Measurements from ENCODE around the gene JAKMIP2.

- TF ChIP-seq, protein P1, sequence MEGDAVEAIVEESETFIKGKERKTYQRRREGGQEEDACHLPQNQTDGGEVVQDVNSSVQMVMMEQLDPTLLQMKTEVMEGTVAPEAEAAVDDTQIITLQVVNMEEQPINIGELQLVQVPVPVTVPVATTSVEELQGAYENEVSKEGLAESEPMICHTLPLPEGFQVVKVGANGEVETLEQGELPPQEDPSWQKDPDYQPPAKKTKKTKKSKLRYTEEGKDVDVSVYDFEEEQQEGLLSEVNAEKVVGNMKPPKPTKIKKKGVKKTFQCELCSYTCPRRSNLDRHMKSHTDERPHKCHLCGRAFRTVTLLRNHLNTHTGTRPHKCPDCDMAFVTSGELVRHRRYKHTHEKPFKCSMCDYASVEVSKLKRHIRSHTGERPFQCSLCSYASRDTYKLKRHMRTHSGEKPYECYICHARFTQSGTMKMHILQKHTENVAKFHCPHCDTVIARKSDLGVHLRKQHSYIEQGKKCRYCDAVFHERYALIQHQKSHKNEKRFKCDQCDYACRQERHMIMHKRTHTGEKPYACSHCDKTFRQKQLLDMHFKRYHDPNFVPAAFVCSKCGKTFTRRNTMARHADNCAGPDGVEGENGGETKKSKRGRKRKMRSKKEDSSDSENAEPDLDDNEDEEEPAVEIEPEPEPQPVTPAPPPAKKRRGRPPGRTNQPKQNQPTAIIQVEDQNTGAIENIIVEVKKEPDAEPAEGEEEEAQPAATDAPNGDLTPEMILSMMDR (conservative IDR thresholded peaks at IDR 0.05; ENCODE audit: low read depth, low read length), result no peak
- no peak for TF ChIP-seq EZH2 (IDR thresholded peaks at IDR 0.05; ENCODE audit: borderline replicate concordance, low read depth, low read length, poor library complexity, severe bottlenecking)
Observed at GRCh38 chr5:147666419-147666818, 116.1 kb downstream of the JAKMIP2 start.

All from A673 (cell line).